Stimulated activated CD8-positive, alpha-beta memory T cell treated with anti-CD3 and anti-CD28 coated beads, Interleukin-7, amount 100 ng/mL, for 24 hours (primary cell): Measurements from ENCODE around the gene NUDT3.
"Not testable (repeated sequence)": the region's sequence is repeated elsewhere in the genome, so short reads cannot be mapped to it uniquely, and the experiment has no call there.

Experiments used
- DNase-seq: peaks from one replicate; pipeline ENCODE4 v3.0.0-alpha.2; 2020; ENCODE audit warnings: low read depth

The NUDT3 gene

GRCh38 chr6:34370361-34370760 is 22.1 kb downstream of the NUDT3 start:
- no peak for DNase-seq

GRCh38 chr6:34369385-34369784 is 23.1 kb downstream of the NUDT3 start:
- no peak for DNase-seq

- no peak for DNase-seq
These were observed 25.9 kb downstream of the NUDT3 start for GRCh38 chr6:34366639-34366921.

- DNase-seq, result not testable (repeated sequence)
These were observed 26.5 kb downstream of the NUDT3 start for GRCh38 chr6:34365781-34366638.

- not testable (repeated sequence) for DNase-seq
These were observed 28.8 kb downstream of the NUDT3 start for GRCh38 chr6:34363681-34364075.

GRCh38 chr6:34362909-34363680 is 29.4 kb downstream of the NUDT3 start:
- DNase-seq, result no peak

GRCh38 chr6:34362176-34362575 is 30.3 kb downstream of the NUDT3 start:
- no peak for DNase-seq

GRCh38 chr6:34360556-34360955 is 31.9 kb downstream of the NUDT3 start:
- DNase-seq, result no peak

- DNase-seq, result no peak
These were observed 32.9 kb downstream of the NUDT3 start for GRCh38 chr6:34359418-34360158.

- no peak for DNase-seq
These were observed 34.0 kb downstream of the NUDT3 start for GRCh38 chr6:34358389-34358905.

GRCh38 chr6:34357937-34358336 is 34.5 kb downstream of the NUDT3 start:
- no peak for DNase-seq

GRCh38 chr6:34355889-34356288 is 36.6 kb downstream of the NUDT3 start:
- no peak for DNase-seq

GRCh38 chr6:34354230-34354629 is 38.2 kb downstream of the NUDT3 start:
- not testable (repeated sequence) for DNase-seq

GRCh38 chr6:34353530-34353929 is 38.9 kb downstream of the NUDT3 start:
- DNase-seq, result not testable (repeated sequence)

GRCh38 chr6:34352305-34352937 is 40.0 kb downstream of the NUDT3 start:
- no peak for DNase-seq

- no peak for DNase-seq
These were observed 41.6 kb downstream of the NUDT3 start for GRCh38 chr6:34350934-34351217.

GRCh38 chr6:34350137-34350933 is 42.1 kb downstream of the NUDT3 start:
- DNase-seq, result no peak

GRCh38 chr6:34349211-34349610 is 43.3 kb downstream of the NUDT3 start:
- DNase-seq, result no peak

GRCh38 chr6:34347303-34347702 is 45.2 kb downstream of the NUDT3 start:
- DNase-seq, result no peak

- DNase-seq, result no peak
These were observed 46.0 kb downstream of the NUDT3 start for GRCh38 chr6:34346175-34347119.
